GM23338 (cell line): Measurements from ENCODE around the gene GNA12.

Source experiments
- CREB1 ChIP-seq: fragments of 250-450 bp; sonication (Bioruptor Pico); IDR thresholded peaks from 2 replicates; pipeline ENCODE4 v1.5.0; 2020; ENCODE audit warnings: low read depth, mild to moderate bottlenecking, moderate library complexity
- ETS1 ChIP-seq: IDR thresholded peaks from 2 replicates; pipeline ENCODE4 v1.6.1; 2016; ENCODE audit warnings: antibody characterized with exemption
- EZH2 ChIP-seq: fragments of 200-600 bp; sonication (generic); IDR thresholded peaks from one replicate; pipeline ENCODE4 v1.8.0; 2017; ENCODE audit warnings: antibody characterized with exemption, mild to moderate bottlenecking, low read depth; ENCODE audit not compliant: unreplicated experiment
- EZH2phosphoT487 ChIP-seq: fragments of 200-600 bp; sonication (generic); IDR thresholded peaks from one replicate; pipeline ENCODE4 v1.8.1; 2018; ENCODE audit warnings: antibody characterized with exemption; ENCODE audit not compliant: unreplicated experiment
- JUNB ChIP-seq: IDR thresholded peaks from one replicate; pipeline ENCODE4 v1.6.1; 2016; ENCODE audit warnings: antibody characterized with exemption; ENCODE audit not compliant: unreplicated experiment
- NANOG ChIP-seq: IDR thresholded peaks from 2 replicates; pipeline ENCODE4 v1.6.1; 2016; ENCODE audit warnings: antibody characterized with exemption, borderline replicate concordance
- POLR2AphosphoS5 ChIP-seq: IDR thresholded peaks from 2 replicates; pipeline ENCODE4 v1.6.1; 2016; ENCODE audit warnings: antibody characterized with exemption, low read depth
- REST ChIP-seq: IDR thresholded peaks from one replicate; pipeline ENCODE4 v1.6.1; 2018; ENCODE audit warnings: antibody characterized with exemption; ENCODE audit not compliant: unreplicated experiment
- STAT1 ChIP-seq: IDR thresholded peaks from one replicate; pipeline ENCODE4 v1.6.1; 2016; ENCODE audit warnings: antibody characterized with exemption; ENCODE audit not compliant: unreplicated experiment
- ZNF114 ChIP-seq: fragments of 250-450 bp; sonication (Bioruptor Pico); IDR thresholded peaks from 2 replicates; pipeline ENCODE4 v1.5.0; 2020; ENCODE audit warnings: mild to moderate bottlenecking, moderate library complexity
- ZNF331 ChIP-seq: fragments of 250-450 bp; sonication (Bioruptor Pico); IDR thresholded peaks from 2 replicates; pipeline ENCODE4 v1.5.0; 2020; ENCODE audit warnings: low read depth, mild to moderate bottlenecking, moderate library complexity
- TF ChIP-seq, protein P1 (sequence below), 2 experiments: fragments of 200-600 bp in 1 of 2; sonication (generic) in 1 of 2; conservative IDR thresholded peaks; 2 replicates each; pipeline versions ENCODE4 v1.5.1 to v1.6.1; 2016 to 2017; ENCODE audit warnings: antibody characterized with exemption in 2 of 2, low read depth in 2 of 2, mild to moderate bottlenecking in 2 of 2, moderate library complexity in 1 of 2
- TF ChIP-seq, protein P2 (sequence below): fragments of 250-450 bp; sonication (Bioruptor Pico); IDR thresholded peaks from 2 replicates; pipeline ENCODE4 v1.5.0; 2020; ENCODE audit warnings: mild to moderate bottlenecking, moderate library complexity

GRCh38 chr7:2805213-2805944 lies 38.7 kb downstream of the GNA12 start:
- TF ChIP-seq ZNF331 (CRISPR knock-in tag) (no peak), NANOG (no peak), EZH2 (no peak), POLR2AphosphoS5 (no peak), REST (no peak), ETS1 (no peak), CREB1 (CRISPR knock-in tag) (no peak), EZH2phosphoT487 (no peak), ZNF114 (CRISPR knock-in tag) (no peak), JUNB (no peak), STAT1 (no peak)
- TF ChIP-seq, protein P1, sequence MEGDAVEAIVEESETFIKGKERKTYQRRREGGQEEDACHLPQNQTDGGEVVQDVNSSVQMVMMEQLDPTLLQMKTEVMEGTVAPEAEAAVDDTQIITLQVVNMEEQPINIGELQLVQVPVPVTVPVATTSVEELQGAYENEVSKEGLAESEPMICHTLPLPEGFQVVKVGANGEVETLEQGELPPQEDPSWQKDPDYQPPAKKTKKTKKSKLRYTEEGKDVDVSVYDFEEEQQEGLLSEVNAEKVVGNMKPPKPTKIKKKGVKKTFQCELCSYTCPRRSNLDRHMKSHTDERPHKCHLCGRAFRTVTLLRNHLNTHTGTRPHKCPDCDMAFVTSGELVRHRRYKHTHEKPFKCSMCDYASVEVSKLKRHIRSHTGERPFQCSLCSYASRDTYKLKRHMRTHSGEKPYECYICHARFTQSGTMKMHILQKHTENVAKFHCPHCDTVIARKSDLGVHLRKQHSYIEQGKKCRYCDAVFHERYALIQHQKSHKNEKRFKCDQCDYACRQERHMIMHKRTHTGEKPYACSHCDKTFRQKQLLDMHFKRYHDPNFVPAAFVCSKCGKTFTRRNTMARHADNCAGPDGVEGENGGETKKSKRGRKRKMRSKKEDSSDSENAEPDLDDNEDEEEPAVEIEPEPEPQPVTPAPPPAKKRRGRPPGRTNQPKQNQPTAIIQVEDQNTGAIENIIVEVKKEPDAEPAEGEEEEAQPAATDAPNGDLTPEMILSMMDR (conservative IDR thresholded peaks at IDR 0.05; ENCODE audit: low read depth in 2 of 2), result no peak
- TF ChIP-seq, protein P2, sequence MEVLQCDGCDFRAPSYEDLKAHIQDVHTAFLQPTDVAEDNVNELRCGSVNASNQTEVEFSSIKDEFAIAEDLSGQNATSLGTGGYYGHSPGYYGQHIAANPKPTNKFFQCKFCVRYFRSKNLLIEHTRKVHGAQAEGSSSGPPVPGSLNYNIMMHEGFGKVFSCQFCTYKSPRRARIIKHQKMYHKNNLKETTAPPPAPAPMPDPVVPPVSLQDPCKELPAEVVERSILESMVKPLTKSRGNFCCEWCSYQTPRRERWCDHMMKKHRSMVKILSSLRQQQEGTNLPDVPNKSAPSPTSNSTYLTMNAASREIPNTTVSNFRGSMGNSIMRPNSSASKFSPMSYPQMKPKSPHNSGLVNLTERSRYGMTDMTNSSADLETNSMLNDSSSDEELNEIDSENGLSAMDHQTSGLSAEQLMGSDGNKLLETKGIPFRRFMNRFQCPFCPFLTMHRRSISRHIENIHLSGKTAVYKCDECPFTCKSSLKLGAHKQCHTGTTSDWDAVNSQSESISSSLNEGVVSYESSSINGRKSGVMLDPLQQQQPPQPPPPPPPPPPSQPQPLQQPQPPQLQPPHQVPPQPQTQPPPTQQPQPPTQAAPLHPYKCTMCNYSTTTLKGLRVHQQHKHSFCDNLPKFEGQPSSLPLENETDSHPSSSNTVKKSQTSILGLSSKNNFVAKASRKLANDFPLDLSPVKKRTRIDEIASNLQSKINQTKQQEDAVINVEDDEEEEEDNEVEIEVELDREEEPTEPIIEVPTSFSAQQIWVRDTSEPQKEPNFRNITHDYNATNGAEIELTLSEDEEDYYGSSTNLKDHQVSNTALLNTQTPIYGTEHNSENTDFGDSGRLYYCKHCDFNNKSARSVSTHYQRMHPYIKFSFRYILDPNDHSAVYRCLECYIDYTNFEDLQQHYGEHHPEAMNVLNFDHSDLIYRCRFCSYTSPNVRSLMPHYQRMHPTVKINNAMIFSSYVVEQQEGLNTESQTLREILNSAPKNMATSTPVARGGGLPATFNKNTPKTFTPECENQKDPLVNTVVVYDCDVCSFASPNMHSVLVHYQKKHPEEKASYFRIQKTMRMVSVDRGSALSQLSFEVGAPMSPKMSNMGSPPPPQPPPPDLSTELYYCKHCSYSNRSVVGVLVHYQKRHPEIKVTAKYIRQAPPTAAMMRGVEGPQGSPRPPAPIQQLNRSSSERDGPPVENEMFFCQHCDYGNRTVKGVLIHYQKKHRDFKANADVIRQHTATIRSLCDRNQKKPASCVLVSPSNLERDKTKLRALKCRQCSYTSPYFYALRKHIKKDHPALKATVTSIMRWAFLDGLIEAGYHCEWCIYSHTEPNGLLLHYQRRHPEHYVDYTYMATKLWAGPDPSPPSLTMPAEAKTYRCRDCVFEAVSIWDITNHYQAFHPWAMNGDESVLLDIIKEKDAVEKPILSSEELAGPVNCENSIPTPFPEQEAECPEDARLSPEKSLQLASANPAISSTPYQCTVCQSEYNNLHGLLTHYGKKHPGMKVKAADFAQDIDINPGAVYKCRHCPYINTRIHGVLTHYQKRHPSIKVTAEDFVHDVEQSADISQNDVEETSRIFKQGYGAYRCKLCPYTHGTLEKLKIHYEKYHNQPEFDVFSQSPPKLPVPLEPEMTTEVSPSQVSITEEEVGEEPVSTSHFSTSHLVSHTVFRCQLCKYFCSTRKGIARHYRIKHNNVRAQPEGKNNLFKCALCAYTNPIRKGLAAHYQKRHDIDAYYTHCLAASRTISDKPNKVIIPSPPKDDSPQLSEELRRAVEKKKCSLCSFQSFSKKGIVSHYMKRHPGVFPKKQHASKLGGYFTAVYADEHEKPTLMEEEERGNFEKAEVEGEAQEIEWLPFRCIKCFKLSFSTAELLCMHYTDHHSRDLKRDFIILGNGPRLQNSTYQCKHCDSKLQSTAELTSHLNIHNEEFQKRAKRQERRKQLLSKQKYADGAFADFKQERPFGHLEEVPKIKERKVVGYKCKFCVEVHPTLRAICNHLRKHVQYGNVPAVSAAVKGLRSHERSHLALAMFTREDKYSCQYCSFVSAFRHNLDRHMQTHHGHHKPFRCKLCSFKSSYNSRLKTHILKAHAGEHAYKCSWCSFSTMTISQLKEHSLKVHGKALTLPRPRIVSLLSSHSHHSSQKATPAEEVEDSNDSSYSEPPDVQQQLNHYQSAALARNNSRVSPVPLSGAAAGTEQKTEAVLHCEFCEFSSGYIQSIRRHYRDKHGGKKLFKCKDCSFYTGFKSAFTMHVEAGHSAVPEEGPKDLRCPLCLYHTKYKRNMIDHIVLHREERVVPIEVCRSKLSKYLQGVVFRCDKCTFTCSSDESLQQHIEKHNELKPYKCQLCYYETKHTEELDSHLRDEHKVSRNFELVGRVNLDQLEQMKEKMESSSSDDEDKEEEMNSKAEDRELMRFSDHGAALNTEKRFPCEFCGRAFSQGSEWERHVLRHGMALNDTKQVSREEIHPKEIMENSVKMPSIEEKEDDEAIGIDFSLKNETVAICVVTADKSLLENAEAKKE (CRISPR knock-in tag), result no peak
